Naive B cell (primary cell): ENCODE data around the gene RAB42. TPM values are rescaled to one million over a fixed set of nuclear protein-coding genes. Genes with fewer than 3 reads are reported as not detected.
"Not testable (repeated sequence)": the region's sequence is repeated elsewhere in the genome, so short reads cannot be mapped to it uniquely, and the experiment has no call there.

Experiments
- ATAC-seq, 2 donors: fragments of 150-1000 bp; cut with Tn5 transposase; 2 replicates each; pipeline ENCODE4 v1.10.0; 2021; ENCODE audit warnings: low read depth in 2 of 2, mild to moderate bottlenecking in 2 of 2, moderate library complexity in 2 of 2
- DNase-seq: peaks from one replicate; pipeline ENCODE4 v3.0.0; 2022
- H3K27ac Mint-ChIP-seq, 6 donors: one replicate each; pipeline ENCODE4 v1.8.0; 2020 to 2022; ENCODE audit warnings: mild to moderate bottlenecking in 6 of 6, mixed read lengths in 6 of 6, moderate library complexity in 5 of 6, inconsistent platforms in 2 of 6
- H3K27me3 Mint-ChIP-seq, 3 donors: one replicate each; pipeline ENCODE4 v1.8.0; 2021 to 2022; ENCODE audit warnings: mixed read lengths in 3 of 3, mild to moderate bottlenecking in 1 of 3
- H3K36me3 Mint-ChIP-seq, 2 donors: one replicate each; pipeline ENCODE4 v1.8.0; 2020 to 2022; ENCODE audit warnings: mixed read lengths in 2 of 2, inconsistent platforms in 1 of 2, mild to moderate bottlenecking in 1 of 2
- H3K4me1 Mint-ChIP-seq, 3 donors: one replicate each; pipeline ENCODE4 v1.8.0; 2020 to 2022; ENCODE audit warnings: mixed read lengths in 3 of 3, inconsistent platforms in 1 of 3, mild to moderate bottlenecking in 1 of 3, moderate library complexity in 1 of 3
- H3K4me3 Mint-ChIP-seq, 8 donors: one replicate each; pipeline ENCODE4 v1.8.0; 2020 to 2022; ENCODE audit warnings: mild to moderate bottlenecking in 8 of 8, mixed read lengths in 8 of 8, moderate library complexity in 8 of 8, inconsistent platforms in 2 of 8
- H3K9me3 Mint-ChIP-seq, 7 donors: one replicate each; pipeline ENCODE4 v1.8.0; 2020 to 2022; ENCODE audit warnings: mixed read lengths in 7 of 7, mild to moderate bottlenecking in 5 of 7, inconsistent platforms in 2 of 7, moderate library complexity in 1 of 7
- polyA plus RNA-seq, 6 donors: library from polyadenylated mRNA; unstranded; fragments of 300-500 nt; fragmentation: Illumina TruSeq; gene quantifications; one replicate each; pipeline ENCODE4 v1.2.3, GENCODE V29; 2021; ENCODE audit warnings: low read depth in 6 of 6

Gene RAB42, protein sequence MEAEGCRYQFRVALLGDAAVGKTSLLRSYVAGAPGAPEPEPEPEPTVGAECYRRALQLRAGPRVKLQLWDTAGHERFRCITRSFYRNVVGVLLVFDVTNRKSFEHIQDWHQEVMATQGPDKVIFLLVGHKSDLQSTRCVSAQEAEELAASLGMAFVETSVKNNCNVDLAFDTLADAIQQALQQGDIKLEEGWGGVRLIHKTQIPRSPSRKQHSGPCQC
- polyA plus RNA-seq, result under 1 TPM in 1 of 6 donors, not detected in 5; 0.53 TPM

DNA sequence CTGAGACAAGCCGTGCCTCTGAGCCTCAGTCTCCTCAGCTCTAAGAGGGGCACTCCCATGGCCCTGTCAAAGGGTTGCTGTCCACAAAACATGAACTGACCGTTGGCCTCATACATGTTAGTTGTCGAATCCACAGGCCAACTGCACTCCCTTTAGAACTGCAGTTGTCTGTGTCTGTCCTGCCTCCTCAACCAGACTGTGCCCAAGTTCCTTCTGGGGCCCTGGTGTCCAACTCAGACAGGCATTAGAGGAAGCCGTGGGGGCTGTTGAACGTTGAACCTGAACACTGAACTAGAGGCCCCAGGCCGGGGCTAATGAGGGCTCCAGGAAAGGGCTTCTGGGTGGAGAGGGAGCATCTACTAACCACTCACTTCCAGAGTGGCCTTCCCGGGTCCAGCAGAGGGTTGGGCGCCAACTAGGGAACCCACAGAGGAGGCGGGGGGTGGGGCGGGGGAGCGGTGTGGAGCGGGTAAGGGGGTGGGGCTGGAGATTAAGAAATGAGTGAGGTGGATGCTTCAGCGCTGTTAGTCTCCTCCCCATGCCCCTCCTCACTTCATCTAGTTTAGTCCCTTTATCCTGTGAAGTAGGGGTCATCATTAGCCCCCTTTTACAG lies at the start of gene RAB42:
Gene RAB42, plus strand, starts transcription at position 558 of the 613 bp plus-strand sequence. CDS start 247 bp downstream, outside the sequence.
- ATAC-seq (peak; percentile 72 to 73), DNase-seq (no peak)
- H3K27ac Mint-ChIP-seq, result peak within 1 kb of the TSS in 2 of 6 donors; percentile 36 to 37
- H3K36me3 Mint-ChIP-seq, result no peaks in the 10 kb centered on the region
- no peaks in the 10 kb centered on the region for H3K9me3 Mint-ChIP-seq
- peaks cover 6 to 16% (median 13%) of the 10 kb centered on the region in 3 donors for H3K4me1 Mint-ChIP-seq
- H3K4me3 Mint-ChIP-seq, result peak within 1 kb of the TSS; percentile 74 to 94 (median 88)
- peaks cover 0 to 12% (median 8%) of the 10 kb centered on the region in 3 donors for H3K27me3 Mint-ChIP-seq

DNA sequence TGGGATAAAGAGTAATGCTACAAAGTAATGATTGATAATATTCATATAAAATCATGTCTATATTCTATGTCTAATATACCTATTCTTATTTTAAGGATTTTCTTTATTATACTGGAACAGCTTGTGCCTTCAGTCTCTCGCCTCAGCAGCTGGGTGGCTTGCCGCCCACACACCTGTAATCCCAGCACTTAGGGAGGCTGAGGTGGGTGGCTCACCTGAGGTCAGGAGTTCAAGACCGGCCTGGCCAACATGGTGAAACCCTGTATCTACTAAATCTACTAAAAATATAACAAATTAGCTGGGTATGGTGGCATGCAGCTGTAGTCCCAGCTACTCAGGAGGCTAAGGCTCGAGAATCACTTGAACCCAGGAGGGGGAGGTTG lies 46.8 kb upstream of the RAB42 start:
- ATAC-seq (no peak), DNase-seq (no peak)
- no peaks in the 10 kb centered on the region for H3K27me3 Mint-ChIP-seq
- no peak overlapping the region for H3K27ac Mint-ChIP-seq
- H3K4me3 Mint-ChIP-seq, result no peak overlapping the region
- H3K36me3 Mint-ChIP-seq, result no peaks in the 10 kb centered on the region
- H3K9me3 Mint-ChIP-seq, result no peaks in the 10 kb centered on the region
- no peaks in the 10 kb centered on the region for H3K4me1 Mint-ChIP-seq

DNA sequence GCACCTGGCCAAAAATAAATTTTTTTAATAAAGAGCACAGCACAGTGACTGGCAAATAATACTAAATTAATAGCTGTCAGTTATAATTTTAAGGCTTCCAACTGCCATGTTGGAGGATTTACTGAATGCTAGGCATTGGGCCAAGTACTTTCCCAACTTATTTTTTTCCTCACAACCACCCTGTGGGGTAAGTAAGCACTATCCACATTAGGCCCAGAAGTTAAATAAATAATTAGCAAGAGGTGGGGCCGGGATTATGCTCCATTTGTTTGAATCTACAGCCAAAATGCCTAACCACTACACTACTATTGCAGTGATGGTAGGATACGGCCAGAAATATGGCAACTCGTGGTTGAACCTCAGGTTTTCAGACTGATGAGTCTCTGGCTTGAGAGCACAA lies 43.7 kb upstream of the RAB42 start:
- ATAC-seq, result no peak
- H3K9me3 Mint-ChIP-seq, result no peaks in the 10 kb centered on the region
- peaks cover 5 to 14% (median 9%) of the 10 kb centered on the region in 3 donors for H3K4me1 Mint-ChIP-seq
- DNase-seq, result no peak
- no peaks in the 10 kb centered on the region for H3K36me3 Mint-ChIP-seq
- H3K4me3 Mint-ChIP-seq, result no peak overlapping the region
- H3K27me3 Mint-ChIP-seq, result no peaks in the 10 kb centered on the region
- no peak overlapping the region for H3K27ac Mint-ChIP-seq

DNA sequence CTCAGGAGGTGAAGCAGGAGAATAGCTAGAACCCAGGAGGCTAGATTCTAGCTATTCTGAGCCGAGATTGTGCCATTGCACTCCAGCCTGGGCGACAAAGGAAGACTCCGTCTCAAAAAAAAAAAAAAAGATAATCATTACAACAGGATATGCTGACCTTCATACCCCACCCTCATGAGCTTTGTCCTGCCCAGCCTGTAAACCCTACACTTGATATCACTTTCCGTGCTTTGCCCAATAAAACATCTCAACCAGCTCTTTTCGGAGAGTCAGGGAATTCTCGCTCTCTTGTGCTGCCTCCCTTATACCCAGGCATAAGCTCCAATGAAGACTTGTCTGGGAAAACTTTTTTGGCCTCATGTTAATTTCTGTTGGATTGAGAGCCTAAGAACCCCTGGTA lies 40.7 kb upstream of the RAB42 start:
- H3K27me3 Mint-ChIP-seq, result no peaks in the 10 kb centered on the region
- peaks cover 8 to 24% (median 15%) of the 10 kb centered on the region in 3 donors for H3K4me1 Mint-ChIP-seq
- H3K36me3 Mint-ChIP-seq, result peaks cover 0 to 5% of the 10 kb centered on the region in 2 donors
- H3K4me3 Mint-ChIP-seq, result peak overlapping the region in 4 of 8 donors; percentile 37 to 99 (median 81)
- DNase-seq (no peak), ATAC-seq (no peak)
- H3K9me3 Mint-ChIP-seq, result no peaks in the 10 kb centered on the region
- peak overlapping the region in 3 of 6 donors; percentile 56 to 98 (median 84) for H3K27ac Mint-ChIP-seq

DNA sequence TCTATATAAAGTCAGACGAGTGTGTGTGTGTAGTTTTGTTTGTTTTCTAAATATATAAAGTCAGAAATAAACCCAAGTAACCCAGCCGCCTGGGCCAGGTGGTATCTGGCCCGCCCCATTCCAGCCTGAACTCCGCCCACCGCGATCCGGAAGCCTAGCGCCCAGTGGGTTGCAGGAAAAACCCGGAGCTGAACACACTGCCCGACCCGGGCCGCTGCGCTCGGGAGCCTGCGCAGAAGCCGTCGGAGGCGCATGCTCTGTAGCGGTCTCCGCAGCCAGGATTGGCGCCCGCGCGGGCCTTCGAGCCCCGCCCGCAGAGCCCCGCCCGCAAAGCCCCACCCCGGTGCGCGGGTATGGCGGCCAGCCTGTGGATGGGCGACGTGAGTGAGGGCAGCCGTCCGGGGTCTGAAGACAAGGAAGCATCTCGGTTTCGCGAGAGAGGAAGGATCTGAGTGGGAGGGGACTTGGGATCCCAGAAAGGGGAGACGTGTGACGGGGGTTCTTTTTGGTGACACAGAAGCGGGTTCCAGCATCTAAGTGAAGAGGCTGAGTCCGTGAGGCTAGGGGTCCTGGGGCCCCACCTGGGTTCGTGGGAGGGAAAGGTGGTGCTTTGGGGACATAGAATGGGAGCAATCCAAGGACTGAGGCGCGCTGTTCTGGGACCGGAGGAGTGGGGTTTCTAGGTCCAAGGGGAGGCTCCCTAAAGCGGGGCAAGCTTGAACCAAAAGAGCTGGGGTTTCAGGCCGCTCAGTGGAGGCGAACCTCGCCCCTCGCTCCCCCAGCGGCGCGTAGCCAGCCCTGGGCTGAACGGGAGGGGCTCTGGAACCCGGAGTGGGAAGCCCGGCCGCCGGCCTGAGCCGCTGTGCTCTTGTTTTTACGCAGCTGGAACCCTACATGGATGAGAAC lies 39.1 kb upstream of the RAB42 start, which contains the start of gene TRNAU1AP:
Gene TRNAU1AP, plus strand, starts transcription at position 328 of the 906 bp plus-strand sequence. Its CDS starts 26 bp downstream, at position 354.
- DNase-seq (peak; percentile 97), ATAC-seq (peak; percentile 91 to 92)
- H3K36me3 Mint-ChIP-seq, result peaks cover 0 to 5% of the 10 kb centered on the region in 2 donors
- peaks cover 8 to 24% (median 15%) of the 10 kb centered on the region in 3 donors for H3K4me1 Mint-ChIP-seq
- peak within 1 kb of the TSS; percentile 97 to 100 (median 99) for H3K27ac Mint-ChIP-seq
- no peaks in the 10 kb centered on the region for H3K9me3 Mint-ChIP-seq
- no peaks in the 10 kb centered on the region for H3K27me3 Mint-ChIP-seq
- H3K4me3 Mint-ChIP-seq, result peak within 1 kb of the TSS; percentile 91 to 99 (median 98)

DNA sequence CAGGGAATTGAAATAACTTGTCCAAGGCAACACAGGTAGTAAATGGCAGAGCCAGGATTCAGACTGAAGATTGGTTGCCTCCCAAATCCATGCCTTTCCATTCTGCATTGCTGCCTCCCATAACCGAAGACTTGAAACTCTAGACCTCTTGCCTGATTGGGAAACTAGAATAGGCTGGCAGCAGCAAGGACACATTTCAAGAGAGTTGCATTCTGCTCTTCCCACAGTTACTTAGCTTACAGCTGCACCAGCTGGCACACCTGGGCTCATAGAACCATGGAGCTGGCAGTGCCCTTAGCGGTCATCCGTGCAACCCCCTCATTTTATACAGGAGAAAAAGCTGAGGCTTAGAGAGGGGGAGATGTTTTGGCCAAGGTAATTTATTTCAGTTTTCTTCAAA lies 31.2 kb upstream of the RAB42 start:
- ATAC-seq (no peak), DNase-seq (no peak)
- H3K4me3 Mint-ChIP-seq, result peak overlapping the region in 1 of 8 donors; percentile 54
- H3K27ac Mint-ChIP-seq, result no peak overlapping the region
- H3K27me3 Mint-ChIP-seq, result no peaks in the 10 kb centered on the region
- peaks cover 7% of the 10 kb centered on the region in 2 donors for H3K36me3 Mint-ChIP-seq
- no peaks in the 10 kb centered on the region for H3K4me1 Mint-ChIP-seq
- H3K9me3 Mint-ChIP-seq, result no peaks in the 10 kb centered on the region

DNA sequence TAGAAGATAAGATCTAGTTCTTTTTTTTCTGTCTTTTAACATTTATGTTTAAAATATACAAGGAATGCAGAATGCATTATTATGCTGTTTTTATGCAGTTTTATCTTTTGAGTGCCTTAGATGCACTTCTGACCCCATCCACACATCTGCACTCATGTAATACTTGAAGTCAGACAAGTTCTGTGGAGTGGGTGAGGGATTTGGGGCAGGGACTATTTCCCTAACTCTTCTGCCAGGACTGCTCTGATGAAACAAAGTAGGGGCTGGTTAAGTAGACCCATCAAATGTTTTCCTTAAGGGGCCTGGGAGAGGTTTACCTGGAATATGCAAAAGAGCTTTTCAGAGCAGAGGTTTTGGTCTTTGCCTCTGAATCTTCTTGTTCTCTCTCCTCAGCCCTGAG lies 27.8 kb upstream of the RAB42 start:
- Mint-ChIP-seq H3K36me3 (peaks cover 7 to 13% of the 10 kb centered on the region in 2 donors), H3K4me1 (peaks cover 0 to 5% (median 0%) of the 10 kb centered on the region in 3 donors), H3K27me3 (no peaks in the 10 kb centered on the region), H3K4me3 (no peak overlapping the region), H3K9me3 (no peaks in the 10 kb centered on the region), H3K27ac (peak overlapping the region in 1 of 6 donors; percentile 69)
- no peak for DNase-seq
- ATAC-seq, result no peak

DNA sequence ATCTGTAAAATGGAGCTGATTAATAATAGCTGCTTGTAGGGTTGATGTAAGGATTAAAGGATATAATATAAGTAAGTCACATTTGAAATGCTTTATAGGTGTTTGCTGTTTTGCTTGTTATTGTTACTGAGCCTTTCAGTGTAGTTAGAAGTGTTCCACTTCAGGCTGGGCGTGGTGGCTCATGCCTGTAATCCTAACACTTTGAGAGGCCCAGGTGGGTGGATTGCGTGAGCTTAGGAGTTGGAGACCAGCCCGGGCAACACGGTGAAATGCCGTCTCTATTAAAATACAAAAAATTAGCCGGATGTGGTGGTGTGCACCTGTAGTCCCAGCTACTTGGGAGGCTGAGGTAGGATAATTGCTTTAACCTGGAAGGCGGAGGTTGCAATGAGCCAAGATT lies 27.0 kb upstream of the RAB42 start:
- Mint-ChIP-seq H3K9me3 (no peaks in the 10 kb centered on the region), H3K27me3 (no peaks in the 10 kb centered on the region), H3K4me1 (peaks cover 0 to 5% (median 0%) of the 10 kb centered on the region in 3 donors), H3K27ac (peak overlapping the region in 1 of 6 donors; percentile 14), H3K36me3 (peaks cover 7 to 13% of the 10 kb centered on the region in 2 donors), H3K4me3 (no peak overlapping the region)
- ATAC-seq (no peak), DNase-seq (no peak)

DNA sequence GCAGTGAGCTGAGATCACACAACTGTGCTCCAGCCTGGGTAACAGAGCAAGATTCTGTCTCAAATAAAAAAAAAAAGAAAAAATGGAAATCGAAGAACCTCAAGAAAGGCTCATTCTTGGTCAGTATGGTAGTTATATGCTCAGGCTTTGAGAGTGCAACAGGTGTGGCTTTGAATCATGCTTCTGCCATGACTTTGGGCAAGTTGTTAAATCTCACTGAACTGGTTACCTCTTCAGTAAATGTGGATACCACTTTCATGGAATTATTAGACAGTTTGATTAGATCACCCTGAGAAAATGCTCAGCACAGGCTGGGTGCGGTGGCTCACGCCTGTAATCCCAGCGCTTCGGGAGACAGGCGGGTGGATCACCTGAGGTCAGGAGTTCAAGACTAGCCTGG lies 26.3 kb upstream of the RAB42 start:
- no peak for ATAC-seq
- no peaks in the 10 kb centered on the region for H3K9me3 Mint-ChIP-seq
- no peak for DNase-seq
- H3K4me1 Mint-ChIP-seq, result peaks cover 0 to 5% (median 0%) of the 10 kb centered on the region in 3 donors
- no peak overlapping the region for H3K27ac Mint-ChIP-seq
- H3K4me3 Mint-ChIP-seq, result no peak overlapping the region
- H3K27me3 Mint-ChIP-seq, result no peaks in the 10 kb centered on the region
- peaks cover 7 to 13% of the 10 kb centered on the region in 2 donors for H3K36me3 Mint-ChIP-seq

DNA sequence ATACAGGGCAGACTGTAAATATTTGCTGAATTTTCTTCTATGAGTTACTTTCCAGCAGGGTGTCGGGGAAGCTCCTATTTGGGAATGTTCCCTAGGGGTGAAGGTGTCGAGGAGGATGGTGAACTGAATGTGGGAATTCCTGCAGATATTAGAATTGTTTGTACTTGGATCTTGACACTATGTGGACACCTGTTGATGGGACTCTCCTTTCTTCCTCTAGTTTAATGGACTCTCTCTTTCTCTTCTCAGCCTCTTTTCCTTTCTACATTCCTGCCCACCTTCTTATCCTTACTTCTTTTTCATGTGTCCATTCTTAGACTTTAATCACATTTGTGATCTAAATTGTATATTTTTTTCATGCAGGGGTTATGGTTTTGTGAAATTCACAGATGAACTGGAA lies 25.1 kb upstream of the RAB42 start:
- no peak overlapping the region for H3K4me3 Mint-ChIP-seq
- no peaks in the 10 kb centered on the region for H3K27me3 Mint-ChIP-seq
- H3K36me3 Mint-ChIP-seq, result peaks cover 0 to 6% of the 10 kb centered on the region in 2 donors
- ATAC-seq, result no peak
- peaks cover 0 to 5% (median 0%) of the 10 kb centered on the region in 3 donors for H3K4me1 Mint-ChIP-seq
- no peak for DNase-seq
- peak overlapping the region in 1 of 6 donors; percentile 44 for H3K27ac Mint-ChIP-seq
- H3K9me3 Mint-ChIP-seq, result no peaks in the 10 kb centered on the region

DNA sequence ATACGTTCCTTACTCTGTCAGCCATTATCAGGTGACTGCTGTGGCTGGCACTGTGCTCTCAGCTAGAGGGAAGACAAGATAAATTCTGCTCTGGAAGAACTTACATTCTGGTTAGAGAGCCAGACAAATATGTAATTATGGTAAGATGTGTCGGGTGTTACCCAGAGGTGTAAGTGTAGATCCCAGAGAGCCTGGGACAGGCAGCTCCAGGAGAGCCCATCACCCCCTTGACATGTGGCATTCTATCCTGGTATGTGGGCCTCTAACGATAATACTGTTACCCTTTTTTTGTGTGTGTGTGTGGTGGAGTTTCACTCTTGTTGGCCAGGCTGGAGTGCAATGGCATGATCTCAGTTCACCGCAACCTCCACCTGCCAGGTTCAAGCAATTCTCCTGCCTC lies 20.2 kb upstream of the RAB42 start:
- no peak for DNase-seq
- no peaks in the 10 kb centered on the region for H3K27me3 Mint-ChIP-seq
- H3K36me3 Mint-ChIP-seq, result peaks cover 0 to 4% of the 10 kb centered on the region in 2 donors
- H3K4me3 Mint-ChIP-seq, result no peak overlapping the region
- H3K9me3 Mint-ChIP-seq, result no peaks in the 10 kb centered on the region
- peaks cover 0 to 5% (median 0%) of the 10 kb centered on the region in 3 donors for H3K4me1 Mint-ChIP-seq
- peak overlapping the region in 1 of 6 donors; percentile 31 for H3K27ac Mint-ChIP-seq
- ATAC-seq, result no peak

DNA sequence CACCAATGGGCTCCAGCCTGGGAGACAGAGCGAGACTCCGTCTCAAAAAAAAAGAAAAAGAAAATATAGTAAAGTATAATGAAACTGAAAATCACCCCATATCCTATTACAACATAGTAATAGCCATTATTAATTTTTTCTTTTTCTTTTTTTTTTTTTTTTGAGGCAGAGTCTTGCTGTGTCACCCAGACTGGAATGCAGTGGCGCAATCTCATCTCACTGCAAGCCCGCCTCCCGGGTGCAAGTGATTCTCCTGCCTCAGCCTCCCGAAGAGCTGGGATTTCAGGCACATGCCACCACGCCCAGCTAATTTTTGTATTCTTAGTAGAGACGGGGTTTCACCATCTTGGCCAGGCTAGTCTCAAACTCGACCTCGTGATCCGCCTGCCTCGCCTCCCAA lies 19.2 kb upstream of the RAB42 start:
- H3K36me3 Mint-ChIP-seq, DNase-seq, H3K27me3 Mint-ChIP-seq, H3K4me1 Mint-ChIP-seq, H3K4me3 Mint-ChIP-seq, H3K27ac Mint-ChIP-seq, ATAC-seq, H3K9me3 Mint-ChIP-seq: not testable (repeated sequence)

DNA sequence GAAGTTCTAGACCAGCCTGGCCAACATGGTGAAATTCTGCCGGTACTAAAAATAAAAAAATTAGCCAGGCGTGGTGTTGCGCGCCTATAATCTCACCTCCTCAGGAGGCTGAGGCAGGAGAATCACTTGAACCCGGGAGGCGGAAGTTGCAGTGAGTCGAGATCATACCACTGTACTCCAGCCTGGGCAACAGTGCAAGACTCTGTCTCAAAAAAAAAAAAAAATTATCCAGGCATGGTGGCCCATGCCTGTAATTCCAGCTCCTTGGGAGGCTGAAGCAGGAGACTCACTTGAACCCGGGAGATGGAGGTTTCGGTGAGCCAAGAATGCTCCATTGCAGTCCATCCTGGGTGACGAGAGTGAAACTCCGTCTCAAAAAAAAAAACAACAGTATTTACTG lies 18.5 kb upstream of the RAB42 start:
- no peak for ATAC-seq
- H3K36me3 Mint-ChIP-seq, result peaks cover 6 to 10% of the 10 kb centered on the region in 2 donors

More for the DNA sequence above, 18.5 kb upstream of the RAB42 start:
- peaks cover 3 to 5% (median 4%) of the 10 kb centered on the region in 3 donors for H3K4me1 Mint-ChIP-seq
- H3K27ac Mint-ChIP-seq, result no peak overlapping the region
- no peaks in the 10 kb centered on the region for H3K27me3 Mint-ChIP-seq
- H3K9me3 Mint-ChIP-seq, result no peaks in the 10 kb centered on the region
- H3K4me3 Mint-ChIP-seq, result no peak overlapping the region
- DNase-seq, result no peak
